SU-DHL-6 (cell line): ENCODE measurements around the gene AMDHD2.
"Not testable (repeated sequence)": the region's sequence is repeated elsewhere in the genome, so short reads cannot be mapped to it uniquely, and the experiment has no call there.

Experiments
- EZH2phosphoT487 ChIP-seq: fragments of 200-600 bp; sonication (generic), shearing (Covaris generic); conservative IDR thresholded peaks from 2 replicates; pipeline ENCODE4 v1.6.1; 2018; ENCODE audit warnings: mild to moderate bottlenecking, antibody characterized with exemption, low read length, moderate library complexity, mixed read lengths
- TF ChIP-seq, protein P1 (sequence below): fragments of 200-600 bp; sonication (generic); IDR thresholded peaks from one replicate; pipeline ENCODE4 v1.5.1; 2017; ENCODE audit warnings: antibody characterized with exemption, mild to moderate bottlenecking, low read length, moderate library complexity; ENCODE audit not compliant: insufficient read depth, poor library complexity, severe bottlenecking

DNA sequence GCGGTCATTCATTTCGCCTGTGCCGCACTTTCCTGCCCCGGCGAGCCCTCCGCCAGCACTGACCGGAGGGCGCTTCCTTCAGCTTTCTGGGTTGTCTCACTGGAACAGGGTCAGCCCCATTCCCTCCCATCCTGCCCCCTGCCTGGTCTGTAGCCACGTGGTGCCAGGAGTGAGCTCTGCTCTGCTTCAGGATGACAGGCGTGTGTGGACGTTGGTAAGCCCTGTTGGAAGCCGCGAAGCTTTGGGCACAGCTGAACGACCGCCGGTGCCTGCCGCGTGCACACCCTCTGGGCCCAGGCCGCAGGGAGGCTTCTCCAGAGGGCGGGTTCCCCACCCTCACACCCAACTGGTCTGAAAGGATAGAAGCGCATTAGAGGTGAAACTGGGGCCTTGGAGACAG is 60.6 kb downstream of the AMDHD2 start:
- TF ChIP-seq, protein P1, sequence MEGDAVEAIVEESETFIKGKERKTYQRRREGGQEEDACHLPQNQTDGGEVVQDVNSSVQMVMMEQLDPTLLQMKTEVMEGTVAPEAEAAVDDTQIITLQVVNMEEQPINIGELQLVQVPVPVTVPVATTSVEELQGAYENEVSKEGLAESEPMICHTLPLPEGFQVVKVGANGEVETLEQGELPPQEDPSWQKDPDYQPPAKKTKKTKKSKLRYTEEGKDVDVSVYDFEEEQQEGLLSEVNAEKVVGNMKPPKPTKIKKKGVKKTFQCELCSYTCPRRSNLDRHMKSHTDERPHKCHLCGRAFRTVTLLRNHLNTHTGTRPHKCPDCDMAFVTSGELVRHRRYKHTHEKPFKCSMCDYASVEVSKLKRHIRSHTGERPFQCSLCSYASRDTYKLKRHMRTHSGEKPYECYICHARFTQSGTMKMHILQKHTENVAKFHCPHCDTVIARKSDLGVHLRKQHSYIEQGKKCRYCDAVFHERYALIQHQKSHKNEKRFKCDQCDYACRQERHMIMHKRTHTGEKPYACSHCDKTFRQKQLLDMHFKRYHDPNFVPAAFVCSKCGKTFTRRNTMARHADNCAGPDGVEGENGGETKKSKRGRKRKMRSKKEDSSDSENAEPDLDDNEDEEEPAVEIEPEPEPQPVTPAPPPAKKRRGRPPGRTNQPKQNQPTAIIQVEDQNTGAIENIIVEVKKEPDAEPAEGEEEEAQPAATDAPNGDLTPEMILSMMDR = not testable (repeated sequence)
- TF ChIP-seq EZH2phosphoT487 = not testable (repeated sequence)
